GM23338 (cell line): Measurements from ENCODE around the gene VSIG8. TPM values are rescaled to one million over a fixed set of nuclear protein-coding genes. Genes with fewer than 3 reads are reported as not detected.

Source experiments
- ATAC-seq: fragments of 200-7000 bp; cut with Tn5 transposase; 3 replicates; pipeline ENCODE4 v1.9.1; 2020
- DNase-seq: peaks from one replicate; pipeline ENCODE4 v3.0.0-alpha.2; 2015; ENCODE audit warnings: low spot score
- H2AFZ ChIP-seq: fragments of 200-600 bp; sonication (generic); 2 replicates; pipeline ENCODE4 v1.8.0; 2016; ENCODE audit warnings: antibody characterized with exemption, mild to moderate bottlenecking, moderate library complexity
- H3F3A ChIP-seq: fragments of 200-600 bp; sonication (generic); replicated peaks from 2 replicates; pipeline ENCODE4 v1.8.0; 2017; ENCODE audit warnings: antibody characterized with exemption, mixed run types, low read depth
- H3K27ac ChIP-seq: fragments of 200-600 bp; sonication (generic); 2 replicates; pipeline ENCODE4 v1.6.1; 2016; ENCODE audit warnings: low read depth
- H3K27me3 ChIP-seq: fragments of 200-600 bp; sonication (generic); 2 replicates; pipeline ENCODE4 v1.8.0; 2016; ENCODE audit warnings: mild to moderate bottlenecking, mixed run types, moderate library complexity; ENCODE audit not compliant: insufficient read depth
- H3K36me3 ChIP-seq: fragments of 200-600 bp; sonication (generic); 2 replicates; pipeline ENCODE4 v1.8.0; 2016; ENCODE audit warnings: mild to moderate bottlenecking; ENCODE audit not compliant: insufficient read depth
- H3K4me1 ChIP-seq: fragments of 200-600 bp; sonication (generic); 2 replicates; pipeline ENCODE4 v1.8.0; 2016; ENCODE audit warnings: mild to moderate bottlenecking, moderate library complexity; ENCODE audit not compliant: insufficient read depth
- H3K4me2 ChIP-seq: fragments of 200-600 bp; sonication (generic); 2 replicates; pipeline ENCODE4 v1.7.1; 2017; ENCODE audit warnings: mixed run types
- H3K4me3 ChIP-seq: fragments of 200-600 bp; sonication (generic); 2 replicates; pipeline ENCODE4 v1.6.1; 2016; ENCODE audit warnings: mixed run types
- H3K79me2 ChIP-seq: fragments of 200-600 bp; sonication (generic); replicated peaks from 2 replicates; pipeline ENCODE4 v1.8.0; 2017; ENCODE audit warnings: mild to moderate bottlenecking; ENCODE audit not compliant: insufficient read depth
- H3K9me2 ChIP-seq: fragments of 200-600 bp; sonication (generic); 2 replicates; pipeline ENCODE4 v1.8.0; 2017; ENCODE audit not compliant: insufficient read depth
- H4K20me1 ChIP-seq: fragments of 200-600 bp; sonication (generic); replicated peaks from 2 replicates; pipeline ENCODE4 v1.8.0; 2017; ENCODE audit warnings: mild to moderate bottlenecking; ENCODE audit not compliant: insufficient read depth
- H3K27ac Mint-ChIP-seq: 2 replicates; pipeline ENCODE4 v1.8.0; 2020; ENCODE audit warnings: inconsistent platforms, mild to moderate bottlenecking, moderate library complexity, mixed read lengths
- H3K27me3 Mint-ChIP-seq: 3 replicates; pipeline ENCODE4 v1.8.0; 2022; ENCODE audit warnings: low read depth, mild to moderate bottlenecking, moderate library complexity, mixed read lengths, inconsistent platforms; ENCODE audit not compliant: insufficient read depth, poor library complexity
- H3K36me3 Mint-ChIP-seq: 3 replicates; pipeline ENCODE4 v1.8.0; 2021; ENCODE audit warnings: low read depth, mild to moderate bottlenecking, inconsistent platforms, moderate library complexity, mixed read lengths
- H3K4me1 Mint-ChIP-seq: 3 replicates; pipeline ENCODE4 v1.8.0; 2020; ENCODE audit warnings: mild to moderate bottlenecking, inconsistent platforms, mixed read lengths
- H3K4me3 Mint-ChIP-seq: 3 replicates; pipeline ENCODE4 v1.8.0; 2021; ENCODE audit warnings: moderate library complexity, mild to moderate bottlenecking, inconsistent platforms, mixed read lengths
- H3K9me3 Mint-ChIP-seq: 3 replicates; pipeline ENCODE4 v1.8.0; 2020; ENCODE audit warnings: moderate library complexity, mild to moderate bottlenecking, inconsistent platforms, mixed read lengths
- CREB1 ChIP-seq: fragments of 250-450 bp; sonication (Bioruptor Pico); IDR thresholded peaks from 2 replicates; pipeline ENCODE4 v1.5.0; 2020; ENCODE audit warnings: low read depth, mild to moderate bottlenecking, moderate library complexity
- CTCF ChIP-seq, 2 experiments: fragments of 200-600 bp in 1 of 2; sonication (generic) in 1 of 2; conservative IDR thresholded peaks; 2 replicates each; pipeline versions ENCODE4 v1.5.1 to v1.6.1; 2016 to 2017; ENCODE audit warnings: antibody characterized with exemption in 2 of 2, low read depth in 2 of 2, mild to moderate bottlenecking in 2 of 2, moderate library complexity in 1 of 2
- ETS1 ChIP-seq: IDR thresholded peaks from 2 replicates; pipeline ENCODE4 v1.6.1; 2016; ENCODE audit warnings: antibody characterized with exemption
- EZH2 ChIP-seq: fragments of 200-600 bp; sonication (generic); IDR thresholded peaks from one replicate; pipeline ENCODE4 v1.8.0; 2017; ENCODE audit warnings: antibody characterized with exemption, mild to moderate bottlenecking, low read depth; ENCODE audit not compliant: unreplicated experiment
- POLR2AphosphoS5 ChIP-seq: IDR thresholded peaks from 2 replicates; pipeline ENCODE4 v1.6.1; 2016; ENCODE audit warnings: antibody characterized with exemption, low read depth
- REST ChIP-seq: IDR thresholded peaks from one replicate; pipeline ENCODE4 v1.6.1; 2018; ENCODE audit warnings: antibody characterized with exemption; ENCODE audit not compliant: unreplicated experiment
- STAT1 ChIP-seq: IDR thresholded peaks from one replicate; pipeline ENCODE4 v1.6.1; 2016; ENCODE audit warnings: antibody characterized with exemption; ENCODE audit not compliant: unreplicated experiment
- ZNF462 ChIP-seq: fragments of 250-450 bp; sonication (Bioruptor Pico); IDR thresholded peaks from 2 replicates; pipeline ENCODE4 v1.5.0; 2020; ENCODE audit warnings: mild to moderate bottlenecking, moderate library complexity
- polyA plus RNA-seq: library from polyadenylated mRNA; unstranded; fragments of >200 nt; fragmentation: Nextera tagmentation; extraction: Ambion mirVana; gene quantifications from 2 replicates; pipeline ENCODE4 v1.2.1, GENCODE V29; 2016
- total RNA-seq: library from RNA; depleted of rRNA; stranded (reverse); fragments of >200 nt; shearing (Covaris generic); gene quantifications from 2 replicates; pipeline ENCODE4 v1.2.3, GENCODE V29; 2014

VSIG8 gene
- total and polyA plus RNA-seq, 2 experiments from 2014 or later: not detected

GRCh38 chr1:159829273-159829634, 33.2 kb downstream of the VSIG8 start:
- Mint-ChIP-seq H3K4me1 (peaks cover 14% of the 10 kb centered on the region), H3K4me3 (no peak overlapping the region), H3K36me3 (no peaks in the 10 kb centered on the region), H3K27ac (no peak overlapping the region), H3K9me3 (no peaks in the 10 kb centered on the region; the same call in 1 of the 3 replicates), H3K27me3 (peaks cover 8% of the 10 kb centered on the region)
- no peak overlapping the region for H3K4me2 ChIP-seq
- no peaks in the 10 kb centered on the region for H3K27me3 ChIP-seq
- H3K4me1 ChIP-seq: no peaks in the 10 kb centered on the region; the same call in 1 of the 2 replicates
- no peak overlapping the region for H2AFZ ChIP-seq
- no peaks in the 10 kb centered on the region for H3K9me2 ChIP-seq
- H3K4me3 ChIP-seq: no peak overlapping the region
- DNase-seq (peak; percentile 75), ATAC-seq (peak; percentile 98)
- no peaks in the 10 kb centered on the region for H3K36me3 ChIP-seq
- H4K20me1 ChIP-seq: no peaks in the 10 kb centered on the region
- no peaks in the 10 kb centered on the region for H3K79me2 ChIP-seq
- TF ChIP-seq CTCF (conservative IDR thresholded peaks at IDR 0.05; ENCODE audit: low read depth in 2 of 2) (peak; percentile 45 to 64), EZH2 (no peak)
- no peaks in the 10 kb centered on the region for H3F3A ChIP-seq
- H3K27ac ChIP-seq: no peak overlapping the region

- no peaks in the 10 kb centered on the region; the same call in 1 of the 3 replicates for H3K9me3 Mint-ChIP-seq
- H3K36me3 ChIP-seq: no peaks in the 10 kb centered on the region
- no peak overlapping the region for H3K4me3 Mint-ChIP-seq
- no peaks in the 10 kb centered on the region for H3K9me2 ChIP-seq
- H3F3A ChIP-seq: no peaks in the 10 kb centered on the region
- ATAC-seq (no peak), DNase-seq (no peak)
- H3K27ac ChIP-seq: no peak overlapping the region
- H3K4me1 Mint-ChIP-seq: peaks cover 14% of the 10 kb centered on the region
- peaks cover 7% of the 10 kb centered on the region for H3K27me3 Mint-ChIP-seq
- H2AFZ ChIP-seq: no peak overlapping the region
- no peaks in the 10 kb centered on the region; the same call in 1 of the 2 replicates for H3K4me1 ChIP-seq
- no peaks in the 10 kb centered on the region for H4K20me1 ChIP-seq
- H3K4me2 ChIP-seq: no peak overlapping the region
- H3K79me2 ChIP-seq: no peaks in the 10 kb centered on the region
- H3K4me3 ChIP-seq: no peak overlapping the region
- no peaks in the 10 kb centered on the region for H3K27me3 ChIP-seq
- no peak overlapping the region for H3K27ac Mint-ChIP-seq
- H3K36me3 Mint-ChIP-seq: no peaks in the 10 kb centered on the region
- TF ChIP-seq STAT1: no peak
- no peak for TF ChIP-seq REST
- no peak for TF ChIP-seq EZH2
- TF ChIP-seq POLR2AphosphoS5: no peak
- no peak for TF ChIP-seq ZNF462 (CRISPR knock-in tag)
- no peak for TF ChIP-seq ETS1
- TF ChIP-seq CREB1: no peak
Observed at GRCh38 chr1:159828581-159829272, 33.7 kb downstream of the VSIG8 start.
